Left lung (tissue), 10 donors: ENCODE measurements around the gene FHAD1. TPM values are rescaled to one million over a fixed set of nuclear protein-coding genes. Genes with fewer than 3 reads are reported as not detected.

ENCODE experiments used
- ATAC-seq: fragments of 200-7000 bp; cut with Tn5 transposase; one replicate; pipeline ENCODE4 v1.9.1; 2020; ENCODE audit warnings: moderate library complexity
- DNase-seq, 4 donors: peaks; one replicate each; pipeline ENCODE4 v3.0.0-alpha.2; 2013 to 2020
- H3K27ac ChIP-seq, 2 donors: fragments of 200-600 bp; sonication (generic) in 1 of 2; one replicate each; pipeline versions ENCODE4 v1.5.0 to v1.8.0; 2020 to 2021
- H3K27me3 ChIP-seq, 2 donors: fragments of 200-600 bp; sonication (generic) in 1 of 2; one replicate each; pipeline versions ENCODE4 v1.5.0 to v1.8.0; 2020 to 2021
- H3K36me3 ChIP-seq, 2 donors: fragments of 200-600 bp; sonication (generic) in 1 of 2; one replicate each; pipeline versions ENCODE4 v1.5.0 to v1.8.0; 2020 to 2021
- H3K4me1 ChIP-seq, 2 donors: fragments of 200-600 bp; one replicate each; pipeline ENCODE4 v1.8.0; 2021
- H3K4me3 ChIP-seq, 2 donors: fragments of 200-600 bp; sonication (generic) in 1 of 2; one replicate each; pipeline versions ENCODE4 v1.5.0 to v1.8.0; 2020 to 2021; ENCODE audit warnings: mild to moderate bottlenecking in 1 of 2
- H3K9me3 ChIP-seq, 2 donors: fragments of 200-600 bp; sonication (generic) in 1 of 2; one replicate each; pipeline versions ENCODE4 v1.5.0 to v1.8.0; 2020 to 2021
- CTCF ChIP-seq, 2 donors: fragments of 200-600 bp; sonication (generic) in 1 of 2; IDR thresholded peaks; one replicate each; pipeline versions ENCODE4 v1.5.0 to v1.8.0; 2021; ENCODE audit warnings: antibody characterized with exemption in 2 of 2
- intact Hi-C, 2 donors: fragments of 100-400 bp; cut with DNase I; formaldehyde crosslinking; loops; one replicate each; pipeline versions ENCODE4 v1.11.2 to v1.14.2; 2022
- polyA plus RNA-seq, 6 donors: library from polyadenylated mRNA; unstranded; fragments of 120-200 nt; gene quantifications; one replicate each; pipeline ENCODE4 v1.2.1, GENCODE V29; 2013; ENCODE audit not compliant: insufficient read length in 6 of 6
- total RNA-seq, 2 donors: library from RNA; stranded (reverse); fragmentation: NEBNext Ultra II Directional; extraction: Animal tissue kit (Norgen Biotek cat#: 25700); gene quantifications; one replicate each; pipeline ENCODE4 v1.2.1, GENCODE V29; 2021
- donor health status: DM: no; HTN: yes; CAD: no.
- donor health status: DM: no; HTN: no; CAD: no.

Gene FHAD1
- total and polyA plus RNA-seq, 8 donors, result 1.1 to 8.5 (median 3.9) TPM

DNA sequence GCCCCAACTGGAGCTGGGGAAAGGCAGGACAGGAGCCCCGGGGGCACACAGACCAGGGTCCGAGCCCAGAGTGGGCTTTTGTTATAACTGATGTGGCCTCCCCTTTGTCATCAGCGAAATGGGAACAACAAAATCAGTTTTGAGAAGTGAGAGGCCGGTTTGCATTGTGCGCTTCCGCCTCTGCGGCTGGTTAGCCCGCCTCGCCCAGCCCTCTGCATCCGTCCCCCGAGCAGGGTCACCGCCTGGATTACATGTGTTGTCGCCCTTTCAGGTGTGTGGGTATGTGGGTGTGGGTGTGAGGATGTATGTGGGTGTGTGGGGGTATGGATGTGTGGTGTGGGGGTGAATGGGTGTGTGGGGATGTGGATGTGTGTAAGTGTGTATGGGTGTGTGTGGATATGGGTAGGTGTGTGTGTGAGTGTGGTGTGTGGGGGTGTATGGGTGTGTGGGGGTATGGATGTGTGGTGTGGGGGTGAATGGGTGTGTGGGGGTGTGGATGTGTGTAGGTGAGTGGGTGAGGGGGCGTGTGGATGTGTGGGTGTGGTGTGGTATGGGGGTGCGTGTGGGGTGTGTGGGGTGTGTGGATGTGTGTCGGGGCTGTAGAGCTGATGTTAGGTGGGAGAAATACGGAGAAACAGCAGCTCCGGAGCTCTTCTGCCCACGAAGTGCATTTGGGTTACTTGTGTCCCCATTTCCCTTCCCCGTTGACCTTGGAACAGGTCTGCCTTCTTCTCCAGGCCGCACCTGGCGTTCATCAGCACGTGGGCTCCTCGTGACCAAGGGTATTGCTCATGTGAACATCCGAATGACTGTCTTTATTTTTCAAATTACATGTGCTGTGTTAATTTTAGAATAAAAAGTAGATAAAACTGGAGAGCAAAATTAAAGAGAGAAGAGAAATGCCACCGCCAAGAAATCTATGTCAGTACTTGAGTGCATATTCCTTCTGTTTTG is 67.6 kb downstream of the FHAD1 start:
- Histone ChIP-seq H3K4me1 (no peaks in the 10 kb centered on the region), H3K4me3 (no peak overlapping the region), H3K36me3 (no peaks in the 10 kb centered on the region), H3K27me3 (no peaks in the 10 kb centered on the region), H3K27ac (no peak overlapping the region), H3K9me3 (peaks cover 0 to 3% of the 10 kb centered on the region in 2 donors)
- TF ChIP-seq CTCF (IDR thresholded peaks at IDR 0.05), result no peak
- intact Hi-C loops, result no loop called here
- no peak for ATAC-seq
- no peak for DNase-seq

DNA sequence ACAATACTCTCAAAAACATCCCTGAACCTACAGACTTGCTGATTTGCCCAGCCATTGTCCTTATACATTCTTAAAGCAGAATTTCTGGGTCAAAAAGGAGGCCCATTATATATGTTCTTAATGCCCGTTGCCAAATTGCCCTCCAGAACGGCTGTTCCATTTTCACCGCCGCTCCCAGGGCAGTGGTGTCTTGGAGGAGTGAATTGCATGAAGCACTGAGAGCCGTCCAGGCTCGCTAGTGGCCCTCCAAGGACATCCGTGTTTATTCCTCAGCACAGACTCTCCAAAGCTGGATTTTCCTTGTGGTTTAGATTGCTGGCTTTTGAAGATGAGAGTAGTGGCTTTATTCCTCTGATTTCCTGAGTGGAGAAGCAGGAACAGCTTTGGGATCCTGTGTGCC is 68.8 kb downstream of the FHAD1 start:
- H3K36me3 ChIP-seq, result no peaks in the 10 kb centered on the region
- ATAC-seq, result no peak
- H3K27me3 ChIP-seq, result no peaks in the 10 kb centered on the region
- peaks cover 0 to 6% of the 10 kb centered on the region in 2 donors for H3K9me3 ChIP-seq
- DNase-seq, result no peak
- TF ChIP-seq CTCF (IDR thresholded peaks at IDR 0.05), result no peak
- no peaks in the 10 kb centered on the region for H3K4me1 ChIP-seq
- intact Hi-C loops, result no loop called here
- H3K27ac ChIP-seq, result no peak overlapping the region
- H3K4me3 ChIP-seq, result no peak overlapping the region

GRCh38 chr1:15316510-15316909 is 69.5 kb downstream of the FHAD1 start:
- Histone ChIP-seq H3K4me3 (no peak overlapping the region), H3K4me1 (no peaks in the 10 kb centered on the region), H3K9me3 (peaks cover 0 to 6% of the 10 kb centered on the region in 2 donors), H3K27ac (no peak overlapping the region), H3K36me3 (no peaks in the 10 kb centered on the region), H3K27me3 (no peaks in the 10 kb centered on the region)
- ATAC-seq, result no peak
- no peak for TF ChIP-seq CTCF (IDR thresholded peaks at IDR 0.05)
- no peak for DNase-seq
- intact Hi-C loops, result no loop called here

DNA sequence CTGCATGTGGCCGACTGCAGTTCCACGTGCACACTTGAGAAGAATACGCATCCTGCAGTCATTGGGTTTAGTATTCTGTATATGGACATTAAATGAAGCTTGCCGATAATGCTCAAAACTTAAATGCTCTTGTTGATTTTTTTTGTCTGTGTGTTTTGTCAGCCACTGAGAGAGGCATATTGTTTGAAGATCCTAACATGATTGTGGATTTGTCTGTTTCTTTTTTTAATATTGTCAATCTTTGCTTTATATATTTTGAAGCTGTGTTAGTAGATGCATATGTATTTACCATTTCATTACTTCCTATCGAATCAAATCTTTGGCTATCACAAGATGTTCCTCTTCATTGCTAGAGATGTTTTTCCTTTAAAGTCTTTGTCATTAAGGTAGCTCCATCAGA is 73.2 kb downstream of the FHAD1 start:
- no peak overlapping the region for H3K4me3 ChIP-seq
- DNase-seq (no peak), ATAC-seq (no peak)
- H3K27ac ChIP-seq, result no peak overlapping the region
- intact Hi-C loops, result no loop called here
- H3K9me3 ChIP-seq, result peaks cover 0 to 4% of the 10 kb centered on the region in 2 donors
- peaks cover 0 to 6% of the 10 kb centered on the region in 2 donors for H3K4me1 ChIP-seq
- no peak for TF ChIP-seq CTCF (IDR thresholded peaks at IDR 0.05)
- no peaks in the 10 kb centered on the region for H3K36me3 ChIP-seq
- peaks cover 0 to 11% of the 10 kb centered on the region in 2 donors for H3K27me3 ChIP-seq

- ATAC-seq (no peak), DNase-seq (no peak)
- H3K9me3 ChIP-seq, result peaks cover 0 to 4% of the 10 kb centered on the region in 2 donors
- no peaks in the 10 kb centered on the region for H3K36me3 ChIP-seq
- intact Hi-C loops, result no loop called here
- peaks cover 0 to 6% of the 10 kb centered on the region in 2 donors for H3K4me1 ChIP-seq
- H3K27me3 ChIP-seq, result peaks cover 0 to 11% of the 10 kb centered on the region in 2 donors
- H3K4me3 ChIP-seq, result no peak overlapping the region
- TF ChIP-seq CTCF (IDR thresholded peaks at IDR 0.05), result no peak
- H3K27ac ChIP-seq, result no peak overlapping the region
Measured at GRCh38 chr1:15321601-15322000, 74.6 kb downstream of the FHAD1 start.
